ENCODE results near the gene KIAA2012.

The KIAA2012 gene

GRCh38 chr2:202109139-202109736, 36.2 kb downstream of the KIAA2012 start:
- in situ Hi-C loops (cut with MboI; ENCODE audit: low pct_unique_long_range_greater_than_20kb, low sequenced_read_pairs), result no loop called here
- no peak for DNase-seq

GRCh38 chr2:202109737-202110184, 36.7 kb downstream of the KIAA2012 start:
- DNase-seq, result no peak
- in situ Hi-C loops (cut with MboI; ENCODE audit: low pct_unique_long_range_greater_than_20kb, low sequenced_read_pairs), result no loop called here

- in situ Hi-C loops (cut with MboI; ENCODE audit: low pct_unique_long_range_greater_than_20kb, low sequenced_read_pairs), result no loop called here
- no peak for DNase-seq
These were observed 37.4 kb downstream of the KIAA2012 start for GRCh38 chr2:202110491-202110890.

- DNase-seq, result no peak
- in situ Hi-C loops (cut with MboI; ENCODE audit: low pct_unique_long_range_greater_than_20kb, low sequenced_read_pairs), result no loop called here
These were observed 39.0 kb downstream of the KIAA2012 start for GRCh38 chr2:202112041-202112440.

GRCh38 chr2:202113571-202114142, 40.6 kb downstream of the KIAA2012 start:
- in situ Hi-C loops (cut with MboI; ENCODE audit: low pct_unique_long_range_greater_than_20kb, low sequenced_read_pairs), result no loop called here
- DNase-seq, result no peak

- no peak for DNase-seq
- in situ Hi-C loops (cut with MboI; ENCODE audit: low pct_unique_long_range_greater_than_20kb, low sequenced_read_pairs), result no loop called here
These were observed 41.2 kb downstream of the KIAA2012 start for GRCh38 chr2:202114291-202114690.

- in situ Hi-C loops (cut with MboI; ENCODE audit: low pct_unique_long_range_greater_than_20kb, low sequenced_read_pairs), result no loop called here
- DNase-seq, result no peak
These were observed 41.7 kb downstream of the KIAA2012 start for GRCh38 chr2:202114795-202115194.

- DNase-seq, result no peak
- in situ Hi-C loops (cut with MboI; ENCODE audit: low pct_unique_long_range_greater_than_20kb, low sequenced_read_pairs), result no loop called here
These were observed 42.5 kb downstream of the KIAA2012 start for GRCh38 chr2:202115479-202115971.

- DNase-seq, result no peak
These were observed 43.6 kb downstream of the KIAA2012 start for GRCh38 chr2:202116691-202117090.

GRCh38 chr2:202118168-202118567, 45.1 kb downstream of the KIAA2012 start:
- no peak for DNase-seq
- in situ Hi-C loops (cut with MboI; ENCODE audit: low pct_unique_long_range_greater_than_20kb, low sequenced_read_pairs), result no loop called here

More at GRCh38 chr2:202116691-202117090, 43.6 kb downstream of the KIAA2012 start:
- in situ Hi-C loops (cut with MboI; ENCODE audit: low pct_unique_long_range_greater_than_20kb, low sequenced_read_pairs), result no loop called here

- in situ Hi-C loops (cut with MboI; ENCODE audit: low pct_unique_long_range_greater_than_20kb, low sequenced_read_pairs), result no loop called here
- DNase-seq, result no peak
These were observed 47.8 kb downstream of the KIAA2012 start for GRCh38 chr2:202120828-202121227.

GRCh38 chr2:202121532-202122162, 48.6 kb downstream of the KIAA2012 start:
- peak; percentile 91 for DNase-seq
- in situ Hi-C loops (cut with MboI; ENCODE audit: low pct_unique_long_range_greater_than_20kb, low sequenced_read_pairs), result no loop called here

GRCh38 chr2:202122163-202122540, 49.1 kb downstream of the KIAA2012 start:
- DNase-seq, result no peak
- in situ Hi-C loops (cut with MboI; ENCODE audit: low pct_unique_long_range_greater_than_20kb, low sequenced_read_pairs), result no loop called here

- DNase-seq, result peak; percentile 35
- in situ Hi-C loops (cut with MboI; ENCODE audit: low pct_unique_long_range_greater_than_20kb, low sequenced_read_pairs), result no loop called here
These were observed 50.1 kb downstream of the KIAA2012 start for GRCh38 chr2:202122980-202123720.

- in situ Hi-C loops (cut with MboI; ENCODE audit: low pct_unique_long_range_greater_than_20kb, low sequenced_read_pairs), result no loop called here
- DNase-seq, result no peak
These were observed 51.2 kb downstream of the KIAA2012 start for GRCh38 chr2:202124286-202124685.

- DNase-seq, result no peak
- in situ Hi-C loops (cut with MboI; ENCODE audit: low pct_unique_long_range_greater_than_20kb, low sequenced_read_pairs), result no loop called here
These were observed 54.8 kb downstream of the KIAA2012 start for GRCh38 chr2:202127687-202128331.

GRCh38 chr2:202129841-202130240, 56.8 kb downstream of the KIAA2012 start:
- in situ Hi-C loops (cut with MboI; ENCODE audit: low pct_unique_long_range_greater_than_20kb, low sequenced_read_pairs), result no loop called here
- DNase-seq, result no peak

GRCh38 chr2:202133200-202133908, 60.3 kb downstream of the KIAA2012 start:
- DNase-seq, result no peak
- in situ Hi-C loops (cut with MboI; ENCODE audit: low pct_unique_long_range_greater_than_20kb, low sequenced_read_pairs), result no loop called here

GRCh38 chr2:202133909-202134265, 60.8 kb downstream of the KIAA2012 start:
- in situ Hi-C loops (cut with MboI; ENCODE audit: low pct_unique_long_range_greater_than_20kb, low sequenced_read_pairs), result no loop called here
- no peak for DNase-seq
